Measurements from ENCODE around the gene TSC1.

The TSC1 gene

DNA sequence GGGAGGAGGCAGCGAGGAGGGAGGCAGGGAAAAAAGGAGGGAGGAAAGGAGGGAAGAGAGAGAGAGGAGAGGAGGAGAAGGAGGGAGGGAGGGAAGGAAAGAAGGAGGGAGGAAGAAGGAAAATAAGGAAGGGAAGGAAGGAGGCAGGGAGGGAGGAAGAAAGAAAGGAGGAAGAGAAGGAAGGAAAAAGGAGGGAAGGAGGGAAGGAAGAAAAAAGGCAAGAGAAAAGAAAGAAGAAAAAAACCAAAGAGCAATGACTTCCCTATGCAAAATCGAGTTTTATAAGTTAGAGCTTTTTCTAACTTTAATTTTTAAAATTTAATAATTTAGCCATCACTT, 33.7 kb upstream of the TSC1 start:
- Histone ChIP-seq H3K4me2 (ENCODE audit: low read depth, low read length) (no peak overlapping the region), H3K9me2 (replicated peaks; ENCODE audit: insufficient read depth, low read length) (no peaks in the 10 kb centered on the region), H3K4me3 (ENCODE audit: low read length) (no peak overlapping the region), H3K27me3 (replicated peaks; ENCODE audit: insufficient read depth, low read length) (peaks cover 100% of the 10 kb centered on the region), H2AFZ (ENCODE audit: low read length) (no peak overlapping the region), H3K4me1 (ENCODE audit: low read length) (no peaks in the 10 kb centered on the region), H3K79me2 (ENCODE audit: low read length) (no peaks in the 10 kb centered on the region), H4K20me1 (ENCODE audit: insufficient read depth, low read length) (no peaks in the 10 kb centered on the region), H3K9ac (ENCODE audit: low read length) (no peak overlapping the region), H3K36me3 (replicated peaks; ENCODE audit: insufficient read depth, low read length) (no peaks in the 10 kb centered on the region), H3F3A (ENCODE audit: insufficient read depth, low read length) (no peaks in the 10 kb centered on the region), H3K9me3 (replicated peaks; ENCODE audit: insufficient read depth, low read length) (no peaks in the 10 kb centered on the region), H3K27ac (ENCODE audit: low read length) (no peak overlapping the region)
- no peak for TF ChIP-seq EZH2 (optimal IDR thresholded peaks at IDR 0.05; ENCODE audit: low read depth, low read length)
- no peak for TF ChIP-seq CTCF (IDR thresholded peaks at IDR 0.05; ENCODE audit: low read length)
- no peak for TF ChIP-seq EZH2phosphoT487 (IDR thresholded peaks at IDR 0.05; ENCODE audit: low read length)
- no peak for DNase-seq

DNA sequence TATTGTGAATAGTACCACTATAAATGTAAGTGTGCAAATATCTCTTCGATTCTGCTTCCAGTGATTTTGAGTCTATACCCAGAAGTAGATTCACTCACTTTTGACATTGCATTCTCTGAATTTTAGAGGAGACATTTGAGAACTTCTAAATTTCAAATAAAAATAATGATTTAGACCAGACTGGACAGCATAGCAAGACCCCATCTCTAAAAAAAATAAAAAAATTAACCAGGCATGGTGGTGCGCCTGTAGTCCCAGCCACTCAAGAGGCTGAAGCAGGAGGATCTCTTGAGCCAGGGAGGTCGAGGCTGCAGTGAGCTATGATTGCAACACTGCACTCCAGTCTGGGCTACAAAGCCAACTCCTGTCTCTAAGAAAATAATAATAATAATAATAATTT, 32.2 kb upstream of the TSC1 start:
- Histone ChIP-seq H2AFZ (ENCODE audit: low read length) (no peak overlapping the region), H3K9me2 (replicated peaks; ENCODE audit: insufficient read depth, low read length) (no peaks in the 10 kb centered on the region), H3K9me3 (replicated peaks; ENCODE audit: insufficient read depth, low read length) (no peaks in the 10 kb centered on the region), H3K27me3 (replicated peaks; ENCODE audit: insufficient read depth, low read length) (peaks cover 86% of the 10 kb centered on the region), H3F3A (ENCODE audit: insufficient read depth, low read length) (no peaks in the 10 kb centered on the region), H3K79me2 (ENCODE audit: low read length) (no peaks in the 10 kb centered on the region), H3K9ac (ENCODE audit: low read length) (no peak overlapping the region), H3K4me2 (ENCODE audit: low read depth, low read length) (no peak overlapping the region), H3K4me1 (ENCODE audit: low read length) (no peaks in the 10 kb centered on the region), H3K27ac (ENCODE audit: low read length) (no peak overlapping the region), H3K4me3 (ENCODE audit: low read length) (no peak overlapping the region), H4K20me1 (ENCODE audit: insufficient read depth, low read length) (no peaks in the 10 kb centered on the region), H3K36me3 (replicated peaks; ENCODE audit: insufficient read depth, low read length) (no peaks in the 10 kb centered on the region)
- TF ChIP-seq EZH2phosphoT487 (IDR thresholded peaks at IDR 0.05; ENCODE audit: low read length) (no peak), EZH2 (optimal IDR thresholded peaks at IDR 0.05; ENCODE audit: low read depth, low read length) (no peak), CTCF (IDR thresholded peaks at IDR 0.05; ENCODE audit: low read length) (no peak)
- no peak for DNase-seq

- H3K4me1 ChIP-seq (ENCODE audit: low read length) = no peaks in the 10 kb centered on the region
- no peak overlapping the region for H2AFZ ChIP-seq (ENCODE audit: low read length)
- no peaks in the 10 kb centered on the region for H3K36me3 ChIP-seq (replicated peaks; ENCODE audit: insufficient read depth, low read length)
- H3K9me3 ChIP-seq (replicated peaks; ENCODE audit: insufficient read depth, low read length) = no peaks in the 10 kb centered on the region
- no peaks in the 10 kb centered on the region for H4K20me1 ChIP-seq (ENCODE audit: insufficient read depth, low read length)
- DNase-seq = no peak
- no peaks in the 10 kb centered on the region for H3F3A ChIP-seq (ENCODE audit: insufficient read depth, low read length)
- no peak overlapping the region for H3K27ac ChIP-seq (ENCODE audit: low read length)
- H3K4me3 ChIP-seq (ENCODE audit: low read length) = no peak overlapping the region
- no peak overlapping the region for H3K4me2 ChIP-seq (ENCODE audit: low read depth, low read length)
- peaks cover 84% of the 10 kb centered on the region for H3K27me3 ChIP-seq (replicated peaks; ENCODE audit: insufficient read depth, low read length)
- H3K9ac ChIP-seq (ENCODE audit: low read length) = no peak overlapping the region
- no peaks in the 10 kb centered on the region for H3K79me2 ChIP-seq (ENCODE audit: low read length)
- TF ChIP-seq CTCF (IDR thresholded peaks at IDR 0.05; ENCODE audit: low read length) (no peak), EZH2 (optimal IDR thresholded peaks at IDR 0.05; ENCODE audit: low read depth, low read length) (no peak), EZH2phosphoT487 (IDR thresholded peaks at IDR 0.05; ENCODE audit: low read length) (no peak)
- no peaks in the 10 kb centered on the region for H3K9me2 ChIP-seq (replicated peaks; ENCODE audit: insufficient read depth, low read length)
Measured at GRCh38 chr9:132975961-132976360, 31.5 kb upstream of the TSC1 start.
